Neuronal stem cell (in vitro differentiated cells): Measurements from ENCODE around the gene NEIL3.

Experiments
- DNase-seq: peaks from one replicate; pipeline ENCODE4 v3.0.0-alpha.2; 2013; ENCODE audit warnings: low spot score
- H2AFZ ChIP-seq: one replicate; pipeline ENCODE4 v1.6.1; 2013; ENCODE audit warnings: mild to moderate bottlenecking, low read length, inconsistent platforms
- H2AK5ac ChIP-seq: 2 replicates; pipeline ENCODE4 v1.6.1; 2013; ENCODE audit warnings: low read depth, mild to moderate bottlenecking, inconsistent platforms, low read length, moderate library complexity, mixed read lengths
- H2BK120ac ChIP-seq: 2 replicates; pipeline ENCODE4 v1.6.1; 2013; ENCODE audit warnings: low read depth, mild to moderate bottlenecking, inconsistent platforms, low read length, moderate library complexity, mixed read lengths
- H2BK12ac ChIP-seq: one replicate; pipeline ENCODE4 v1.6.1; 2013; ENCODE audit warnings: low read length, inconsistent platforms
- H2BK15ac ChIP-seq: 2 replicates; pipeline ENCODE4 v1.6.1; 2013; ENCODE audit warnings: mild to moderate bottlenecking, low read length, inconsistent platforms, mixed read lengths
- H2BK5ac ChIP-seq: one replicate; pipeline ENCODE4 v1.6.1; 2013; ENCODE audit warnings: inconsistent platforms, mild to moderate bottlenecking, low read length, moderate library complexity
- H3K14ac ChIP-seq: one replicate; pipeline ENCODE4 v1.6.1; 2013; ENCODE audit warnings: low read length, inconsistent platforms
- H3K18ac ChIP-seq: 2 replicates; pipeline ENCODE4 v1.6.1; 2013; ENCODE audit warnings: low read length, inconsistent platforms
- H3K23ac ChIP-seq: 2 replicates; pipeline ENCODE4 v1.6.1; 2013; ENCODE audit warnings: low read depth, mild to moderate bottlenecking, mixed read lengths, low read length, inconsistent platforms; ENCODE audit not compliant: poor library complexity
- H3K27ac ChIP-seq: replicated peaks from 3 replicates; pipeline ENCODE4 v1.5.1; 2013; ENCODE audit warnings: low read length, inconsistent platforms
- H3K27me3 ChIP-seq, 3 experiments: 2 replicates each; pipeline ENCODE4 v1.6.1; 2013; ENCODE audit warnings: low read length in 3 of 3, mild to moderate bottlenecking in 2 of 3, inconsistent platforms in 1 of 3, low read depth in 1 of 3, mixed read lengths in 1 of 3, moderate library complexity in 1 of 3; ENCODE audit not compliant: control insufficient read depth in 3 of 3, insufficient read depth in 3 of 3
- H3K36me3 ChIP-seq, 2 donors: replicated peaks in 1 of 2; 2 replicates each; pipeline ENCODE4 v1.6.1; 2013; ENCODE audit warnings: low read length in 2 of 2; ENCODE audit not compliant: control insufficient read depth in 2 of 2, insufficient read depth in 2 of 2
- H3K4ac ChIP-seq: 2 replicates; pipeline ENCODE4 v1.6.1; 2013; ENCODE audit warnings: inconsistent platforms, mild to moderate bottlenecking, low read length, moderate library complexity
- H3K4me1 ChIP-seq, 2 donors: 1 replicate in 1 of 2; 2 replicates in 1 of 2; pipeline ENCODE4 v1.6.1; 2013; ENCODE audit warnings: low read length in 2 of 2, low read depth in 1 of 2; ENCODE audit not compliant: control insufficient read depth in 2 of 2, insufficient read depth in 1 of 2
- H3K4me2 ChIP-seq: one replicate; pipeline ENCODE4 v1.6.1; 2013; ENCODE audit warnings: mild to moderate bottlenecking, low read length, inconsistent platforms; ENCODE audit not compliant: insufficient read depth, poor library complexity, severe bottlenecking
- H3K4me3 ChIP-seq, 2 donors: 2 replicates each; pipeline ENCODE4 v1.5.1; 2013; ENCODE audit warnings: low read length in 2 of 2, mild to moderate bottlenecking in 2 of 2, inconsistent platforms in 1 of 2, moderate library complexity in 1 of 2
- H3K79me1 ChIP-seq: one replicate; pipeline ENCODE4 v1.6.1; 2013; ENCODE audit warnings: low read depth, mild to moderate bottlenecking, inconsistent platforms, low read length, moderate library complexity
- H3K9ac ChIP-seq: one replicate; pipeline ENCODE4 v1.6.1; 2013; ENCODE audit warnings: mild to moderate bottlenecking, low read depth, low read length, inconsistent platforms; ENCODE audit not compliant: poor library complexity
- H3K9me3 ChIP-seq, 2 donors: replicated peaks in 1 of 2; 2 replicates each; pipeline versions ENCODE3 to v1.6.1; 2013; ENCODE audit warnings: low read length in 2 of 2, mild to moderate bottlenecking in 2 of 2, inconsistent platforms in 1 of 2, low read depth in 1 of 2, mixed read lengths in 1 of 2, moderate library complexity in 1 of 2; ENCODE audit not compliant: control insufficient read depth in 2 of 2, insufficient read depth in 1 of 2
- H4K8ac ChIP-seq: one replicate; pipeline ENCODE4 v1.6.1; 2013; ENCODE audit warnings: low read depth, mild to moderate bottlenecking, inconsistent platforms, low read length, moderate library complexity
- H4K91ac ChIP-seq: one replicate; pipeline ENCODE4 v1.6.1; 2013; ENCODE audit warnings: low read length, low read depth, mild to moderate bottlenecking, inconsistent platforms; ENCODE audit not compliant: poor library complexity
- WGBS, 2 donors: extraction: QIAGEN DNeasy Blood & Tissue Kit; methylation state at CpG; one replicate each; pipeline ENCODE4 v1.1.7; 2013; ENCODE audit warnings: missing lambda C conversion rate in 2 of 2, mixed read lengths in 1 of 2; ENCODE audit not compliant: insufficient read length in 2 of 2, insufficient replicate concordance in 1 of 2; ENCODE audit errors: extremely low coverage in 2 of 2; 5-methylcytosine and 5-hydroxymethylcytosine counted together

Gene NEIL3

DNA sequence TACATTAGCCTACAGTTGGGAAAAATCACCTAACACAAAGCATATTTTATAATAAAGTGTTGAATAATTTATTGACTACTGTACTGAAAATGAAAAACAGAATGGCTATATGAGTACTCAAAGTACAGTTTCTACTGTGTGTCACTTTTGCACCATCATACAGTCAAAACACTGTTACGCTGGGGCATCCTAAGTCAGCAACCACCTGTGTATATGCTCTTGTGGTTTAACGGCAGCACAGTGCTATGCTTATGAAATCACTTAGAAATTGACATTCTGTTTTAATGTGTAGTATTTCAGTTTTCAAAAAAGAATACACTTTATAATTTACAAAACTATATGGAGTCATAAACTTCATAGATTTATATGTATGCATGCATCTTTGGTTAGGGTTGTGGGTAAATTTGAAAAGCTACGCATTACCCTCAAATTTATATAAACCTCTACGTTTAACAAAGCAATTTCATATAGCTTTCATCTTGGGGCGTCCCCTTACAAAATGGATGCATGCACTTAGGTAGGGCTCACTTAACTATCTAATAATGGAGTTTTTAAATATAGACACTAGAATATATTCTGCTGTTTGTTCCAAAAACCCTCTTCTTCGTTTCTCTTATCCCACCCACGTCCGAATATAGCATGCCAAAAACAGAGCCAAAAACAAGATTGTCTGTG, 690 bp upstream of the NEIL3 start:
- Histone ChIP-seq H3K18ac (no peak overlapping the region), H3K9me3 (no peaks in the 10 kb centered on the region), H3K27ac (no peak overlapping the region), H3K4ac (no peak overlapping the region), H3K79me1 (peaks cover 3% of the 10 kb centered on the region), H4K8ac (no peak overlapping the region), H3K4me1 (peaks cover 2 to 3% of the 10 kb centered on the region in 2 donors), H2BK15ac (no peak overlapping the region), H4K91ac (no peak overlapping the region), H3K9ac (no peak overlapping the region), H3K27me3 (no peaks in the 10 kb centered on the region), H3K14ac (no peak overlapping the region), H2BK120ac (no peak overlapping the region), H3K23ac (no peak overlapping the region), H2BK5ac (no peak overlapping the region), H2AK5ac (no peak overlapping the region), H2AFZ (peak overlapping the region; percentile 97), H3K4me2 (no peak overlapping the region), H3K36me3 (no peaks in the 10 kb centered on the region), H2BK12ac (no peak overlapping the region), H3K4me3 (peak overlapping the region in 1 of 2 donors; percentile 74)
- no CpG with 5 or more reads among the region's 8 CpGs for WGBS, 2 donors
- no peak for DNase-seq

- Histone ChIP-seq H3K9me3 (no peaks in the 10 kb centered on the region), H3K23ac (no peak overlapping the region), H2AK5ac (no peak overlapping the region), H3K27me3 (no peaks in the 10 kb centered on the region), H3K4ac (no peak overlapping the region), H4K8ac (no peak overlapping the region), H4K91ac (no peak overlapping the region), H2BK120ac (no peak overlapping the region), H3K9ac (no peak overlapping the region), H2BK15ac (no peak overlapping the region), H3K4me3 (no peak overlapping the region), H2AFZ (no peak overlapping the region), H3K79me1 (peaks cover 3% of the 10 kb centered on the region), H3K14ac (no peak overlapping the region), H3K4me2 (no peak overlapping the region), H3K18ac (no peak overlapping the region), H3K27ac (no peak overlapping the region), H2BK12ac (no peak overlapping the region), H3K36me3 (no peaks in the 10 kb centered on the region), H3K4me1 (peaks cover 2 to 3% of the 10 kb centered on the region in 2 donors), H2BK5ac (no peak overlapping the region)
- WGBS, 2 donors, result no CpG with 5 or more reads among the region's 7 CpGs
- DNase-seq, result no peak
These were observed 1.9 kb downstream of the NEIL3 start for GRCh38 chr4:177311589-177311988.

DNA sequence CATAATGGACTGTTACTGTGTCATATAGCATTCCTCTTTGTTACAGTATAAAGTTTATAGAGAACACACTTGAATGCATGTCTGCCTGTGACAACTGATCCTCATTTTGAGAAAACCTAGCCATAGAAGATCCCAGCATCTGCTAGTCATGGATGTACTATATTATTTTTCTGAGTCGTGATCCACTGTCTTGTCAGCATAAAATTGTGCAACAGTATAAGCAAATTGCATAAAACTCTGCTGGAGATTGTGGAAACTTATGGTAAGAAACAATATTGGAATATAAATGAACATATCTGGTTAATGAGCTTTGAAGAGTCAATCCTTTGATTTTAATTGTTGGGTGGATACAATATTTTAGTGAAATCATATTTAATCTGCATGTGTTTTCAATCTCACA, 3.6 kb downstream of the NEIL3 start:
- H3K9me3 ChIP-seq, result no peaks in the 10 kb centered on the region

GRCh38 chr4:177315767-177316464, 6.2 kb downstream of the NEIL3 start:
- Histone ChIP-seq H3K18ac (no peak overlapping the region), H2AK5ac (no peak overlapping the region), H3K27me3 (no peaks in the 10 kb centered on the region), H3K4me2 (no peak overlapping the region), H3K23ac (no peak overlapping the region), H4K91ac (no peak overlapping the region), H3K36me3 (no peaks in the 10 kb centered on the region), H4K8ac (no peak overlapping the region), H2BK15ac (no peak overlapping the region), H2BK5ac (no peak overlapping the region), H3K9me3 (no peaks in the 10 kb centered on the region), H3K79me1 (no peaks in the 10 kb centered on the region), H3K4ac (no peak overlapping the region), H3K4me1 (peaks cover 0 to 1% of the 10 kb centered on the region in 2 donors), H2BK120ac (no peak overlapping the region), H3K4me3 (no peak overlapping the region), H3K9ac (no peak overlapping the region), H3K14ac (no peak overlapping the region), H2BK12ac (no peak overlapping the region), H3K27ac (no peak overlapping the region), H2AFZ (no peak overlapping the region)
- no peak for DNase-seq
- no CpG with 5 or more reads among the region's 4 CpGs for WGBS, 2 donors

More for the DNA sequence above, 3.6 kb downstream of the NEIL3 start:
- Histone ChIP-seq H3K23ac (no peak overlapping the region), H3K79me1 (peaks cover 3% of the 10 kb centered on the region), H2AK5ac (no peak overlapping the region), H2AFZ (no peak overlapping the region), H3K4me1 (peaks cover 2 to 3% of the 10 kb centered on the region in 2 donors), H4K91ac (no peak overlapping the region), H4K8ac (no peak overlapping the region), H3K18ac (no peak overlapping the region), H2BK120ac (no peak overlapping the region), H3K27me3 (no peaks in the 10 kb centered on the region), H2BK12ac (no peak overlapping the region), H3K36me3 (no peaks in the 10 kb centered on the region), H2BK5ac (no peak overlapping the region), H3K9ac (no peak overlapping the region), H3K4me3 (no peak overlapping the region), H3K4me2 (no peak overlapping the region), H3K4ac (no peak overlapping the region), H3K27ac (no peak overlapping the region), H2BK15ac (no peak overlapping the region), H3K14ac (no peak overlapping the region)
- DNase-seq, result no peak
- no CpG with 5 or more reads among the region's 1 CpG for WGBS, 2 donors
